GM13977 (cell line): Measurements from ENCODE around the gene SELENOF.

Experiments
- DNase-seq: peaks from one replicate; pipeline ENCODE4 v3.0.0; 2012; ENCODE audit warnings: low spot score
- in situ Hi-C: fragments of 300-500 bp; cut with MboI; formaldehyde crosslinking; loops from one replicate; pipeline ENCODE4 v1.12.0; 2022; ENCODE audit warnings: low sequenced_read_pairs, low pct_unique_long_range_greater_than_20kb, mixed read lengths, inconsistent platforms; ENCODE audit not compliant: unreplicated experiment
- TF ChIP-seq, protein P1 (sequence below): IDR thresholded peaks from 2 replicates; pipeline ENCODE4 v1.5.1; 2012; ENCODE audit warnings: mild to moderate bottlenecking, control low read depth; ENCODE audit not compliant: insufficient read depth; ENCODE audit errors: extremely low read depth, missing control alignments

SELENOF gene

DNA sequence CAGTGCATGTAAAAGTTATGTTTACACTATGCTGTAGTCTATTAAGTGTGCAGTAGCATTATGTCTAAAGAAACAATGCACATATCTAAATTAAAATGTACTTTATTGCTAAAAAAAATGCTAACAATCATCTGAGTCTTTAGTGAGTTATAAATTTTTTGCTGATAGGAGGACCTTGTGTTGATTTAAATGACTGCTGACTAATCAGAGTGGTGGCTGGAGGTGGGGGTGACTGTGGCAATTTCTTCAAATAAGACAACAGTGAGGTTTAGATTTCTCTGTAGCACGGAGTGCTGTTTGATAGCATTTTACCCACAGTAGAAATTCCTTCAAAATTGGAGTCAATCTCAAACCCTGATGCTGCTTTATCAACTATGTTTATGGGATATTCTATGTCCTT, 37.5 kb upstream of the SELENOF start:
- DNase-seq: no peak

DNA sequence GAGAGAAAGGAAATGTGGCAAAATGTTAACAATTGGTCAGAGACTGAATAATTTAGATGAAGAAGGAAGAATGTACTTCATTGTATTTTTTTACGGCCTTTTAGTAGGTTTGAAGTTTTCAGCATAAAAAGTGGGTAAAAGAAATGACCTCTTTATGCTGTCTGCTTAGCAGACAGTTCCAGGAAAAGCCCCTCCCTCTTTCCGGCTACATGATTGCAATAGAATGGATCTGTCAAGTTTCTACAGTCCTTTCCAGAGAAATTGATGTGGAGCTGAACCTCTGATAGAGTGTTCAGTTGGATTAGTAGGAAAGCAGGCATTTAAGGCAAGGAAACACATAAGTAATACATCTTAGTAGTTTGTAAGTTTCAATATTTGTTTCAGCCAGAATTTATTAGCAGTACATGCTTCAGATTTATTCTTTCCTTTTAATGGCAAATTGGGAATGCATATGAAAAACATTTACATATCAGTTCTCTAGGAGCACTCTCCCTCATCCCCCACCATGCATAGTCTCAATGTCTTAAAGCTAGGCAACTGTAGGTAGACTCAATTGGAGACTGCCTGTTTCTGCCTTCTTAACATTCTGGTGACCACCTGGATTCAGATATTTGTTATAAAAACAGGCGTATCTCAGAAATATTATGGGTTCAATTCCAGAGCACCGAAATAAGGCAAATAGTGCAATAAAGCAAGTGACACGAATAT, 36.9 kb upstream of the SELENOF start:
- in situ Hi-C loops: no loop called here
- DNase-seq: no peak
- TF ChIP-seq, protein P1, sequence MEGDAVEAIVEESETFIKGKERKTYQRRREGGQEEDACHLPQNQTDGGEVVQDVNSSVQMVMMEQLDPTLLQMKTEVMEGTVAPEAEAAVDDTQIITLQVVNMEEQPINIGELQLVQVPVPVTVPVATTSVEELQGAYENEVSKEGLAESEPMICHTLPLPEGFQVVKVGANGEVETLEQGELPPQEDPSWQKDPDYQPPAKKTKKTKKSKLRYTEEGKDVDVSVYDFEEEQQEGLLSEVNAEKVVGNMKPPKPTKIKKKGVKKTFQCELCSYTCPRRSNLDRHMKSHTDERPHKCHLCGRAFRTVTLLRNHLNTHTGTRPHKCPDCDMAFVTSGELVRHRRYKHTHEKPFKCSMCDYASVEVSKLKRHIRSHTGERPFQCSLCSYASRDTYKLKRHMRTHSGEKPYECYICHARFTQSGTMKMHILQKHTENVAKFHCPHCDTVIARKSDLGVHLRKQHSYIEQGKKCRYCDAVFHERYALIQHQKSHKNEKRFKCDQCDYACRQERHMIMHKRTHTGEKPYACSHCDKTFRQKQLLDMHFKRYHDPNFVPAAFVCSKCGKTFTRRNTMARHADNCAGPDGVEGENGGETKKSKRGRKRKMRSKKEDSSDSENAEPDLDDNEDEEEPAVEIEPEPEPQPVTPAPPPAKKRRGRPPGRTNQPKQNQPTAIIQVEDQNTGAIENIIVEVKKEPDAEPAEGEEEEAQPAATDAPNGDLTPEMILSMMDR: no peak

More for the DNA sequence above, 37.5 kb upstream of the SELENOF start:
- in situ Hi-C loops: no loop called here
- TF ChIP-seq, protein P1: no peak

DNA sequence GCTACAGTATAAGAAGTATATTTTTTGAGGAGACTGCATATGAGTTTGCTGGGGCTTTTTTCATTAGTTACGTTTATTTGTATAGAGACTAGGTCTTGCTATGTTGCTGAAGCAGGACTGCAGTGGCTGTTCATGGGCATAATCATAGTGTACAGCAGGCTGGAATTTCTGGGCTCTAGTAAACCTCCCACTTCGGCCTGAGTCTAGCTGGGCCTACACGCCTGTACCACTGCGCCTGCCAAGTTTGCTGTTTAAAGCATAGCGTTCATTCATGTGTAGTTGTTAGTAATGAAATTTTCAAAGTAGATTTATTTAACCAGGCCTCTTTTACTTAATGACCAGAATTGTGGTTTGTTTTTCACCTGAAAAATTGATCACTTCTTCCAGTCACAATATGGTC, 34.3 kb upstream of the SELENOF start:
- TF ChIP-seq, protein P1: no peak
- DNase-seq: no peak
- in situ Hi-C loops: no loop called here

DNA sequence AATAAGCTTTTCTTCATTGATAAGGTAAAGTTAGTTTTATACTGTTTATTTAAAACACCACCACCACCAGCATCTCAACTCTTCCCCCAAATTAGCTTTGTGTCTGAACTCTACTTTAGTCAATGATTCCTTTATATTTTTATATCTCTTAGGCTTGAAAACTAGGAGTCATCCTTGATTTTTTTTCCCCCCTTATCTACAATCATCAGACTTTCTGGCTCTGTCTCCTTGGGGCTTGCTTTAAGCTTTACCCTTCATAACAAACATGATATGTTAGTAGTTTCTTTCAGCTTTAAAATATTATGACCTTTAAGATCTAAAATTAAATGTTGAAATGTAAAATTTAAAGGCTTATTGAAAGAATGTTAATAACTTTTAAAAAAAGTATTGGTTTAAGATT, 28.8 kb upstream of the SELENOF start:
- TF ChIP-seq, protein P1: no peak
- DNase-seq: no peak
- in situ Hi-C loops: no loop called here

DNA sequence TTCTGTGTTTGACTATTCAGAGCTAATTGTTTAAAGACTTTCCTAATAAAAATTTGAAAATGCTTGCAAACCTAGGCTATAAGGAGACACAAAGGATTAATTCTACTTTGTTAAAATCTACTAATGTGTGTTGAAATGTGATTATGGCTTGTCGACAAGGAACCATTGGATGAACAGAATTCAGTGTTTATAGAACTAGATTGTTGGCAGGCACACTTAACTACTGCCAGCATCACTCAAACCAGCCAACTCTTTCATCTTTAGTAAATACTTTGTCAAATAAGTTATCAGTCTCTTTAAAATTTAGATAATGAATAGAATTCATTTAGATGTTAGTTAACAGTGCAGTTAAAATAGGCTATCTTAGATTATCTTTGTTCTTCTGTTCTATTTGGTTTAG, 28.1 kb upstream of the SELENOF start:
- DNase-seq: no peak

DNA sequence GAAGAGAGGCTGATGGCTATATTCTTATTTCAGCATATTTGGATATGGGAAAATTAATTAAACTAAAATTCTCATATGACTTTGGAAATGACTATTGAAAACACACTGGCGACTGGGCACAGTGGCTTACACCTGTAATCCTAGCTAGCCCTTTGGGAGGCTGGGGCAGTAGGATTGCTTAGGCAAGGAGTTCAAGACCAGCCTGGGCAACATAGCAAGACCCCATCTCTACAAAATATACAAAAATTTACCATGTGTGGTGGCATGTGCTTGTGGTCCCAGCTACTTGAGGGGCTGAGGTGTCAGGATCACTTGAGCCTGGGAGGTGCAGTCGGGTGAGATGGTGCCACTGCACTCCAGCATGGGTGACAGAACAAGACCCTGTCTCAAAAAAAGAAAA, 26.7 kb upstream of the SELENOF start:
- DNase-seq: no peak
- TF ChIP-seq, protein P1: no peak
- in situ Hi-C loops: no loop called here

More for the DNA sequence above, 28.1 kb upstream of the SELENOF start:
- in situ Hi-C loops: no loop called here
- TF ChIP-seq, protein P1: no peak
